ENCODE data around the gene TGM1.

TGM1 gene

DNA sequence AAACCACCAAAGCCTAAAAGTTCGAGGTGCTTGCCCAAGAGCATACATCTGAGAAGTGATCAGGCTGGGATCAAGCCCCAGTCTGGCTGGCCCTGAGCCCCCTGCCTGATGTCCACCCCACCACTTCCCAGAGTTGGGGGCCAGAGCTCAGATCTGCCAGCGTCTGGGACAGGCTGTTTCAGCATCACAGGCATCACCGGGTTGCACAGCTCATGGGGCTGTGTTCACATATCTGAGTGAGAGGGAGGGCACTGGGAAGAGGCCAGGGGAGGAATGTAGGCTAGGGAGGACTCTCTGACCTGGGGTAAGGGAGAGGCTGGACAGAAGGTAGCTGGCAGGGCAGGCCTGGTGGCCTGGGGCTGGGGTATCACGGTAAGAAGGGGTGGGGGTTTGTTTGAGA is 6.0 kb downstream of the TGM1 start:
- TF ChIP-seq, protein P1, sequence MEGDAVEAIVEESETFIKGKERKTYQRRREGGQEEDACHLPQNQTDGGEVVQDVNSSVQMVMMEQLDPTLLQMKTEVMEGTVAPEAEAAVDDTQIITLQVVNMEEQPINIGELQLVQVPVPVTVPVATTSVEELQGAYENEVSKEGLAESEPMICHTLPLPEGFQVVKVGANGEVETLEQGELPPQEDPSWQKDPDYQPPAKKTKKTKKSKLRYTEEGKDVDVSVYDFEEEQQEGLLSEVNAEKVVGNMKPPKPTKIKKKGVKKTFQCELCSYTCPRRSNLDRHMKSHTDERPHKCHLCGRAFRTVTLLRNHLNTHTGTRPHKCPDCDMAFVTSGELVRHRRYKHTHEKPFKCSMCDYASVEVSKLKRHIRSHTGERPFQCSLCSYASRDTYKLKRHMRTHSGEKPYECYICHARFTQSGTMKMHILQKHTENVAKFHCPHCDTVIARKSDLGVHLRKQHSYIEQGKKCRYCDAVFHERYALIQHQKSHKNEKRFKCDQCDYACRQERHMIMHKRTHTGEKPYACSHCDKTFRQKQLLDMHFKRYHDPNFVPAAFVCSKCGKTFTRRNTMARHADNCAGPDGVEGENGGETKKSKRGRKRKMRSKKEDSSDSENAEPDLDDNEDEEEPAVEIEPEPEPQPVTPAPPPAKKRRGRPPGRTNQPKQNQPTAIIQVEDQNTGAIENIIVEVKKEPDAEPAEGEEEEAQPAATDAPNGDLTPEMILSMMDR (IDR thresholded peaks at IDR 0.05; ENCODE audit: low read depth, low read length), result no peak

DNA sequence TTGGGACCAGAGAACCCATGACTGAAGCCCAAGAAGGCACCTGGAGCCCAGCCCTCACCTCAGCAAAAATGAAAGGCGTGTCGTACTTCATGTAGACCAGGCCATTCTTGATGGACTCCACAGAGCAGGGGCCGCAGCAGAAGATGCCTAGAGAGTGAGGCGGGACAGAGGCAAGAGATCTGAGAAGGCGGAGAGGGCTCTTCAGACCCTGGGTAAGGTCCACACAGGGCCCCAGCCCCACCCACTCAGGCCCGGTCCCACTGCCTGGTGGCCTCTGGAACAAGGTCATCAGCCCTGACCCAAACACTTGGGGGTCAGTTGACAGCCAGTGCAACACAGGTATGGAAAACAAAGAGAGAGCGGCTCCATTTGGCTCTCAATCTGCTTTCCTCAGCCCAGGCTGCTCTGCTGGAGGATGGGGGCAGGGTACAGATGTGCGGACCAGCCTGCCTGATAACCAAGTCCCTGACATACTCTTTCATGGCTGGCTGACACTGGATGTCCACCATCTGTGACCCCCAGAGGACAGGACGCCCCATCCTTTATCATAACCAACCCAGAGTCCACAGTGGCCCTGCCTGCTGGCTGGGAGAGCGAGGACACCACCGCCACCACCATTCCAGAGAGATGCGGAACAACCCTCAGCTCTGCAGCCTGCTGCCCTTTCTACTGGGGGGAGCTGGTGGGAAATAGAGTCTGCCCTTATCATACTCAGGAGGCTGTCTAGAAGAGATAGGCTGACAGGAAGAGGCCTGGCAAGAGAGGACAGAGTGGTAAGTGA is 6.9 kb downstream of the TGM1 start:
- DNase-seq (ENCODE audit: extremely low read depth, low read depth), result no peak
- TF ChIP-seq, protein P1 (IDR thresholded peaks at IDR 0.05; ENCODE audit: low read depth, low read length), result no peak

More for the DNA sequence above, 6.0 kb downstream of the TGM1 start:
- no peak for DNase-seq (ENCODE audit: extremely low read depth, low read depth)

DNA sequence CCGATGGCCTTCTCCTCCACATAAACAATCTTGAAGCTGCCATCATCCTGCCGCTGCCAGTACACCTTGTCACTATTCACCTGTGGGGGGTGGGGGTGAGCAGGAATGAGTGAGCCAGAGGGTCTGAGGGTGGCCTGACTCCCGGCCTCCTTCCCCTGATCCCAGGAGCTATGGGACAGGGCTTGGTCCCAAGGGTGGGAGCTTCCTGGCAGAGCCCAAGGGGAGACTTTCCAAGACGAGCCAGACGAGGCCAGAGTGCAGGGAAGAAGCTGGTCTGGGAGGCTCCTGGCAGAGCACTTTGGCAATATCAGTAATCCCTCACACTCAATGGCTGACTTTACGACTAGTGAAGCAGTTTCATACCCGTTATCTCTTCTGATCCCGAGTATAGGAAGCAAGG is 7.5 kb downstream of the TGM1 start:
- TF ChIP-seq, protein P1 (IDR thresholded peaks at IDR 0.05; ENCODE audit: low read depth, low read length), result no peak
- DNase-seq (ENCODE audit: extremely low read depth, low read depth), result no peak

DNA sequence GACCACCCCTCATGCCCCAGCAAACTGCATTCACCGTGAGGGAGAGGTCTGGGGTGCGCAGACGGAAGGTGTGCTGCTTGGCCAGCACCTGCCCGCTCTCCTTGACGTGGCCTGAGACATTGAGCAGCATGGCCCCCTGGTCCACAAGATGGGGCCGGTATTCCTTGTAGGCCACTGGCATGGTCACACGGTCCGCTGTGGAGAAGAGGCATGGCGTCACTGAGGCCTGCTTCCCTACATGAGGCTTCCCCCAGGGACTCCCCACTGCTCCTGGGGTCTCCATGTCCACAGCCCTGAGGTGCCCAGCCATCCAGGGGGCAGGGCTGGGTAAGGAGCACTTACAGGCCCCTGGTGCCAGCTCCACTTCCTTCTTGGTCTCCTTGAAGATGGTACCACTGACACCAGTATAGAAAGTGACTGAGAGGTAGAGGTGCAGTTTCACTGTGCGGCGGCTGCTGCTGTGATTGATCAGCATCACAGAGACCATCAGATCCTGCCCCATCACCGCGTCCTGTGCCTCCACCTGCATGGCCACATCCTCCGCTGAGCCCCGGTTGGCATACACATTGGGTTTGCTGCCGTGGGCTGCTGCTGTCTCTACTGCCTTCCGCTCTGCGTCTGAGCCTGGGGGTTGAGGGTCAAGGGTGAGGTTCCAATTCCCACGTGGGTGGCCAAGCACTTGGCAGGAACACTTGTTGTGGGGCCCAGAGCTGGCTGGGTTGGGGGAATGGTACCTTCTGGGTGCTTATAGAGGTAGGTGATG is 8.2 kb downstream of the TGM1 start:
- DNase-seq (ENCODE audit: extremely low read depth, low read depth), result no peak
- TF ChIP-seq, protein P1 (IDR thresholded peaks at IDR 0.05; ENCODE audit: low read depth, low read length), result no peak

DNA sequence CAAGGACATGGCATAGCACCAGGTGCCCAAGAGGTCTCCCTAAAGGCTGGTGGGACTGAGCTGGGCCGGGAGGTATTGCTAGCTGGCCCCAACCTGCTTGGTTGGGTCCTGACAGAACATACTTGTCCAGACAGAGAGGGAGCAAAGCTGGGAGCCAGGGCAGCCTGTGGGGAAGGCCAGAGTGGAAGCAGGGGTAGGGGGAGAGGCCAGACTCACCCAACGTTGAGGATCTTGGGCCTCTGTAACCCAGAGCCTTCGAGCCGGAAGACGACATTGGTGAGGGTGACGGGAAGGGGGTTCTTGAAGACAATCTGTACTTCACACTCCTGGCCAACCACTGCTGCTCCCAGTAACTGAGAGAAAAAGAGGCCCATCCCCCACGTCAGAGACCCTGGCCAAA is 9.0 kb downstream of the TGM1 start:
- TF ChIP-seq, protein P1 (IDR thresholded peaks at IDR 0.05; ENCODE audit: low read depth, low read length), result no peak
- DNase-seq (ENCODE audit: extremely low read depth, low read depth), result no peak

DNA sequence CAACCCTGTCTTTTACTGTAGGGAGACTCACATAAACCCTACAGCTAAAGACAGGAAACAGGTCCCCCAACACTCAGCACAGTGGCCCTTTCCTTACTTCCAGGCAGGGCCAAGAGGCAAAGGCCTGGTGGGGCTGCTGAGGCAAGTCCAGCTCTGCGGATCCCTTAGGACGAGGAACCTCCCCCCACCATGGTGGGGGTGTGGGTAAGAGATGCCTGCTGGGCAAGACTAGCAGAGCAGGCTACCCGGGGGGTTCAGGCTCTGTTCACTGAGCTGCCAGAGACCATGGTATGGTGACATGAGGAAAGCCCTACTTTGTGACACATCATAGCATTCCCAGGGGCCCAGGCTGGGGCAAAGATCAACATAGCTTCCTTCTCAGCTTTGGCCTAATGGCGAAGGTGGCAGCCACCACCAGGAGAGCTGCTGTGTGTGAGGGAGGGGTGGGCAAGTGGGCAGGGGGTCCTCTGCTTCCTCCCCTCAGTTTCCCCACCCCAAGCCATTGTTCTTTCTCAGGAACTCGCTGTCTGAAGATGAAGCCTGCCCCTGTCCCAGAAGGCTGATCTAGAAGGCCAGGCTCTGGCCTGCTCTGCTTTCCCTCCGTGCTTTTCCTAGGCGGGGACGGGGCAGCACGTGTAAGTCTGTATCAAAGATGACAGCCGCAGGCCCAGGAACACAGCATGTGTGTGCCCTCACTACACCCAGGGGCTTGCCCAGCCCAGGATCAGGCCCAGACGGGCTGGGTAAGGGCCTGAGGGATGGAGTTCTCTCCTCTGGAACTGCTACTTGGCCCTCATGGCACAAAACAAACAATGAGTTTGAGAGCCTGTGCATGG is 10.5 kb downstream of the TGM1 start:
- TF ChIP-seq, protein P1 (IDR thresholded peaks at IDR 0.05; ENCODE audit: low read depth, low read length), result no peak
- DNase-seq (ENCODE audit: extremely low read depth, low read depth), result no peak
